SKM-1 treated with dmso at 0.1 percent for 144 hours (cell line): ENCODE results near the gene CACNA1C.
"Not testable (repeated sequence)": the region's sequence is repeated elsewhere in the genome, so short reads cannot be mapped to it uniquely, and the experiment has no call there.

ENCODE experiments used
- DNase-seq: peaks from one replicate; lab custom pipeline; 2025; ENCODE audit not compliant: unreplicated experiment; lab: John Stamatoyannopoulos, UW

Gene CACNA1C

GRCh38 chr12:2465681-2466080 is 412.9 kb downstream of the CACNA1C start:
- no peak for DNase-seq

- no peak for DNase-seq
Measured at GRCh38 chr12:2466211-2466610, 413.4 kb downstream of the CACNA1C start.

- no peak for DNase-seq
Measured at GRCh38 chr12:2467447-2468195, 414.8 kb downstream of the CACNA1C start.

- no peak for DNase-seq
Measured at GRCh38 chr12:2475984-2476383, 423.2 kb downstream of the CACNA1C start.

GRCh38 chr12:2477009-2477766 is 424.4 kb downstream of the CACNA1C start:
- no peak for DNase-seq

GRCh38 chr12:2479851-2480535 is 427.2 kb downstream of the CACNA1C start:
- DNase-seq = no peak

- DNase-seq = no peak
Measured at GRCh38 chr12:2481346-2481745, 428.6 kb downstream of the CACNA1C start.

GRCh38 chr12:2481951-2482350 is 429.2 kb downstream of the CACNA1C start:
- DNase-seq = no peak

GRCh38 chr12:2482938-2483660 is 430.3 kb downstream of the CACNA1C start:
- DNase-seq = no peak

GRCh38 chr12:2483713-2484112 is 430.9 kb downstream of the CACNA1C start:
- no peak for DNase-seq

GRCh38 chr12:2484141-2484776 is 431.5 kb downstream of the CACNA1C start:
- DNase-seq = no peak

GRCh38 chr12:2485681-2486080 is 432.9 kb downstream of the CACNA1C start:
- DNase-seq = no peak

GRCh38 chr12:2486796-2487195 is 434.0 kb downstream of the CACNA1C start:
- DNase-seq = no peak

GRCh38 chr12:2487278-2487677 is 434.5 kb downstream of the CACNA1C start:
- no peak for DNase-seq

- DNase-seq = no peak
Measured at GRCh38 chr12:2488131-2488530, 435.3 kb downstream of the CACNA1C start.

GRCh38 chr12:2488596-2488995 is 435.8 kb downstream of the CACNA1C start:
- DNase-seq = no peak

GRCh38 chr12:2489275-2489674 is 436.5 kb downstream of the CACNA1C start:
- no peak for DNase-seq

- DNase-seq = no peak
Measured at GRCh38 chr12:2490831-2491230, 438.0 kb downstream of the CACNA1C start.

GRCh38 chr12:2491349-2491748 is 438.6 kb downstream of the CACNA1C start:
- DNase-seq = not testable (repeated sequence)

GRCh38 chr12:2492236-2492635 is 439.4 kb downstream of the CACNA1C start:
- no peak for DNase-seq

GRCh38 chr12:2493086-2493485 is 440.3 kb downstream of the CACNA1C start:
- DNase-seq = no peak
